ENCODE data around the gene DHX35. TPM values are rescaled to one million over a fixed set of nuclear protein-coding genes. Genes with fewer than 3 reads are reported as not detected.

The DHX35 gene
- total and polyA plus RNA-seq, 2 donors from 2014 or later, result 6.9 to 11.0 TPM

DNA sequence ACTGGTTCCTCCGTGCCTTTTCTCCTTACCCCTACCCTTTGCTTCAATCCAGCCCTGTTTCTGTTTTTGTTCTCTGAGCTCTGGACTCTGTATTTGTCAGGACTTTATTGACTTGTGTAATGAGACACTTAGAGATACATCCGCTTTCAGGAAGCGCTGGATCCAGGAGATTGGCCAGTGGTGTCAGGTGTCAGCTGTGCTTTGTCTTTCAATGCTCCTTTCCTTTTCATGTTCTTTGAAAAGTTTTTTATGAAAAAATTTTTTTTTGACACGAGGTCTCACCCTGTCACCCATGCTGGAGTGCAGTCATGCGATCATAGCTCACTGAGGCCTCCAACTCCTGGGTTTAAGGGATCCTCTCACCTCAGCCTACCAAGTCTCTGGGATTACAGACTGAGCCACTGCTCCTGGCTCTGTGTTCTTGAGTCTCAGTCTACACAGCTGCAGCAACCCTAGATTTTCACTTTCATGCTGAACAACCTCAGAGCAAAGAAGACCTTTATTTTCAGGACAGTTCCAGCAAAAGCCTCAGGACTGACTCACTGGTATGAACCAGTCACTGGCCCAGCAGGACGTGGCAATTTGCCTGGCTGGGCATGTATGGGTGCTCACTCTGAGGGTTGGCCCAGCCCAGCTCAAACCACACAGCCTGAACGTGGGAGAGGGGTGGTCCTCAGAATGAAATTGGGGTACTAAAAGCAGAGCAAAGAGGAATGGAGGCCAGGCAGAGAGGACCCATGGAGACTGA, 108.5 kb downstream of the DHX35 start:
- H3K4me1 ChIP-seq (ENCODE audit: control insufficient read depth in 2 of 3, insufficient read depth in 2 of 3, low read depth in 1 of 3, low read length in 3 of 3), result no peaks in the 10 kb centered on the region
- no peak overlapping the region for H3K4me3 ChIP-seq (ENCODE audit: low read length in 3 of 3)
- no peaks in the 10 kb centered on the region for H3K36me3 ChIP-seq (ENCODE audit: control insufficient read depth in 2 of 3, insufficient read depth in 3 of 3, low read length in 3 of 3)
- FAIRE-seq (no peak), DNase-seq (no peak)
- intact Hi-C loops (cut with DNase I), result no loop called here
- no peak overlapping the region for H3K9ac ChIP-seq (ENCODE audit: low read length in 3 of 3)
- H3K27me3 ChIP-seq (ENCODE audit: control insufficient read depth, insufficient read depth, low read length), result no peaks in the 10 kb centered on the region
- no peak overlapping the region for H3K27ac ChIP-seq (ENCODE audit: low read depth in 2 of 2, low read length in 2 of 2)
- TF ChIP-seq, protein P1, sequence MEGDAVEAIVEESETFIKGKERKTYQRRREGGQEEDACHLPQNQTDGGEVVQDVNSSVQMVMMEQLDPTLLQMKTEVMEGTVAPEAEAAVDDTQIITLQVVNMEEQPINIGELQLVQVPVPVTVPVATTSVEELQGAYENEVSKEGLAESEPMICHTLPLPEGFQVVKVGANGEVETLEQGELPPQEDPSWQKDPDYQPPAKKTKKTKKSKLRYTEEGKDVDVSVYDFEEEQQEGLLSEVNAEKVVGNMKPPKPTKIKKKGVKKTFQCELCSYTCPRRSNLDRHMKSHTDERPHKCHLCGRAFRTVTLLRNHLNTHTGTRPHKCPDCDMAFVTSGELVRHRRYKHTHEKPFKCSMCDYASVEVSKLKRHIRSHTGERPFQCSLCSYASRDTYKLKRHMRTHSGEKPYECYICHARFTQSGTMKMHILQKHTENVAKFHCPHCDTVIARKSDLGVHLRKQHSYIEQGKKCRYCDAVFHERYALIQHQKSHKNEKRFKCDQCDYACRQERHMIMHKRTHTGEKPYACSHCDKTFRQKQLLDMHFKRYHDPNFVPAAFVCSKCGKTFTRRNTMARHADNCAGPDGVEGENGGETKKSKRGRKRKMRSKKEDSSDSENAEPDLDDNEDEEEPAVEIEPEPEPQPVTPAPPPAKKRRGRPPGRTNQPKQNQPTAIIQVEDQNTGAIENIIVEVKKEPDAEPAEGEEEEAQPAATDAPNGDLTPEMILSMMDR (IDR thresholded peaks at IDR 0.05; ENCODE audit: borderline replicate concordance, extremely low read depth, insufficient read depth), result no peak
- peaks cover 0 to 7% (median 0%) of the 10 kb centered on the region in 3 donors for H3K9me3 ChIP-seq (ENCODE audit: control insufficient read depth in 2 of 3, insufficient read depth in 1 of 3, low read length in 3 of 3)

DNA sequence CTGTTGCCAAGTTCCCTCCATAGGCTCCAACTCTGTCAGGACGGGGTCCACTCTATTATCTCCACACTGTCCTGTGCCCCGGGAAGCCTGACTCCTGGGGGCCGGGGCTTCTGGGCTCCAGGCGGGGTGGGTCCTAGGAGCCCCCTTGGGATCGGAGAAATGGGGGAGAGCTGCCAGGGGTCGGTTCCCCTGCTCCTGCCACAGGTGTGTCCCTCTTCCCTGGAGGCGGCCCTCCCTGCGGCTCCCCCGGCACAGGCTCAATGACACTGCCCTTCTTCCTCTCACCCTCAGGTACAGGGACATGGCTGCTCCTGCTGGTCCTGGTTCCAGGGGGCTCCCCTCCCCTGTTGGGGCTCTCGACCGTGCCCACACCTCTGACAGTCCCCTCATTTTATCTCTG, 110.0 kb downstream of the DHX35 start:
- FAIRE-seq, result no peak

DNA sequence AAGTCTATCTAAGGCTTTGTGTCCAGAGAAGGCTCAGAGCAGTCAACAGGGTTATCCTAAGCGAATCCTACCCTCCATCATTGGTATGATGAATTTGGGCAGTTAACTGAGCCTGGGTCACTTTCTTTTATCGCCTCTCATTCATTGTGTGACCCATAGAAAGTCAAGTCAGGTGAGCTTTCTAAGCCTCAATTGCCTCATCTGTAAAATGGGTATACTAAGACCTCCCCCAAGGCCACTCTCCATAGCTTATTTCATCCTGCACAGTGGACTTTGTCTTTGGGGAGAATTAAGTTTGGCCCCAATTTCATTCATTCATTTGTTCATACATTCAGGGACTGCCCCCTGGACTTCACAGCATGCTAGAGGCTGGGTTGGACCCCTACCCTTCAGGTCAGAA, 110.5 kb downstream of the DHX35 start:
- intact Hi-C loops (cut with DNase I), result no loop called here
- H3K4me3 ChIP-seq (ENCODE audit: low read length in 3 of 3), result no peak overlapping the region
- TF ChIP-seq, protein P1 (IDR thresholded peaks at IDR 0.05; ENCODE audit: borderline replicate concordance, extremely low read depth, insufficient read depth), result no peak
- H3K27ac ChIP-seq (ENCODE audit: low read depth in 2 of 2, low read length in 2 of 2), result no peak overlapping the region
- DNase-seq, result no peak
- no peaks in the 10 kb centered on the region for H3K4me1 ChIP-seq (ENCODE audit: control insufficient read depth in 2 of 3, insufficient read depth in 2 of 3, low read depth in 1 of 3, low read length in 3 of 3)
- H3K27me3 ChIP-seq (ENCODE audit: control insufficient read depth, insufficient read depth, low read length), result no peaks in the 10 kb centered on the region
- H3K9me3 ChIP-seq (ENCODE audit: control insufficient read depth in 2 of 3, insufficient read depth in 1 of 3, low read length in 3 of 3), result peaks cover 0 to 7% (median 0%) of the 10 kb centered on the region in 3 donors
- no peaks in the 10 kb centered on the region for H3K36me3 ChIP-seq (ENCODE audit: control insufficient read depth in 2 of 3, insufficient read depth in 3 of 3, low read length in 3 of 3)
- no peak overlapping the region for H3K9ac ChIP-seq (ENCODE audit: low read length in 3 of 3)
- FAIRE-seq, result no peak

More for the DNA sequence above, 110.0 kb downstream of the DHX35 start:
- Histone ChIP-seq H3K27me3 (ENCODE audit: control insufficient read depth, insufficient read depth, low read length) (no peaks in the 10 kb centered on the region), H3K9me3 (ENCODE audit: control insufficient read depth in 2 of 3, insufficient read depth in 1 of 3, low read length in 3 of 3) (peaks cover 0 to 7% (median 0%) of the 10 kb centered on the region in 3 donors), H3K4me3 (ENCODE audit: low read length in 3 of 3) (no peak overlapping the region), H3K27ac (ENCODE audit: low read depth in 2 of 2, low read length in 2 of 2) (no peak overlapping the region), H3K36me3 (ENCODE audit: control insufficient read depth in 2 of 3, insufficient read depth in 3 of 3, low read length in 3 of 3) (no peaks in the 10 kb centered on the region), H3K9ac (ENCODE audit: low read length in 3 of 3) (no peak overlapping the region), H3K4me1 (ENCODE audit: control insufficient read depth in 2 of 3, insufficient read depth in 2 of 3, low read depth in 1 of 3, low read length in 3 of 3) (no peaks in the 10 kb centered on the region)
- TF ChIP-seq, protein P1 (IDR thresholded peaks at IDR 0.05; ENCODE audit: borderline replicate concordance, extremely low read depth, insufficient read depth), result no peak
- intact Hi-C loops (cut with DNase I), result no loop called here
- DNase-seq, result no peak

Measured in kidney (tissue), 14 donors.